Measurements from ENCODE around the gene DCDC1. TPM values are rescaled to one million over a fixed set of nuclear protein-coding genes. Genes with fewer than 3 reads are reported as not detected.

Gene DCDC1
- polyA plus RNA-seq, 3 donors, result 0.03 TPM; not detected in 2

DNA sequence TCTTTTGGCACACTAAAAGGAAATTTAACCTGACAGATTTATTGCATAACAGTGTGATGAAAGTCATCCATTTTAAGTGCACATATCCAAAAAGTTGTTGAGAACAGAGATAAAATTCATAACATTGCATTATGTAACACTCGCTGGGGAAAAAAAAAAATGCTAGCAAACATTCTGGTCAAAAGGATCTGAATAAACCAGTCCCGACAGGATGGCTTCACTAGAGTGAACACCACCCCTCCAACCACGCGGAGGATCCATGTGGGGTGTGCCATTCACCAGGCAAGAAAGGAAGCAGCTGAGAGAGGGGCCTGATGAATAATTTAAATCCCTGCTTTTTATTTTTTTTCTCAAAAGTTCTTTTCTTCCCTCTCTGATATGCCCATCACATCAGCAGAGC is 258.7 kb downstream of the DCDC1 start:
- Histone ChIP-seq H3K4me1 (ENCODE audit: control insufficient read depth in 1 of 2, insufficient read depth in 2 of 2, low read length in 2 of 2) (no peaks in the 10 kb centered on the region), H3K4me3 (replicated peaks in 1 of 3; ENCODE audit: low read depth in 2 of 3, low read length in 3 of 3) (no peak overlapping the region), H3K36me3 (replicated peaks in 1 of 2; ENCODE audit: control insufficient read depth in 1 of 2, insufficient read depth in 2 of 2, low read length in 2 of 2) (no peaks in the 10 kb centered on the region), H3K27ac (ENCODE audit: low read depth in 1 of 2, low read length in 2 of 2) (no peak overlapping the region), H3K4me2 (replicated peaks; ENCODE audit: extremely low read depth, low read length, poor library complexity, severe bottlenecking) (no peak overlapping the region), H3K9me3 (replicated peaks in 1 of 2; ENCODE audit: control insufficient read depth in 1 of 2, insufficient read depth in 1 of 2, low read length in 2 of 2) (no peaks in the 10 kb centered on the region), H3K27me3 (ENCODE audit: control insufficient read depth in 2 of 2, insufficient read depth in 2 of 2, low read length in 2 of 2) (no peaks in the 10 kb centered on the region), H2AFZ (ENCODE audit: insufficient read depth, low read depth, low read length, poor library complexity, severe bottlenecking) (no peak overlapping the region), H4K20me1 (ENCODE audit: insufficient read depth, low read length) (no peaks in the 10 kb centered on the region), H3K9ac (ENCODE audit: insufficient read depth, low read length, poor library complexity, severe bottlenecking) (no peak overlapping the region), H3K79me2 (ENCODE audit: insufficient read depth, low read length) (no peaks in the 10 kb centered on the region)
- WGBS (ENCODE audit: insufficient coverage), result no CpG with 5 or more reads among the region's 4 CpGs
- no peak for TF ChIP-seq CTCF (IDR thresholded peaks at IDR 0.05)
- H3K4me1 Mint-ChIP-seq, result no peaks in the 10 kb centered on the region
- no peaks in the 10 kb centered on the region for H3K36me3 Mint-ChIP-seq
- H3K27me3 Mint-ChIP-seq (ENCODE audit: low read depth in 3 of 3), result peaks cover 0 to 1% (median 0%) of the 10 kb centered on the region in 3 donors
- intact Hi-C loops (cut with micrococcal nuclease), result no loop called here
- no peak overlapping the region for H3K4me3 Mint-ChIP-seq
- DNase-seq, result no peak
- H3K9me3 Mint-ChIP-seq, result peaks cover 0 to 2% (median 0%) of the 10 kb centered on the region in 7 donors
- no peak overlapping the region for H3K27ac Mint-ChIP-seq

DNA sequence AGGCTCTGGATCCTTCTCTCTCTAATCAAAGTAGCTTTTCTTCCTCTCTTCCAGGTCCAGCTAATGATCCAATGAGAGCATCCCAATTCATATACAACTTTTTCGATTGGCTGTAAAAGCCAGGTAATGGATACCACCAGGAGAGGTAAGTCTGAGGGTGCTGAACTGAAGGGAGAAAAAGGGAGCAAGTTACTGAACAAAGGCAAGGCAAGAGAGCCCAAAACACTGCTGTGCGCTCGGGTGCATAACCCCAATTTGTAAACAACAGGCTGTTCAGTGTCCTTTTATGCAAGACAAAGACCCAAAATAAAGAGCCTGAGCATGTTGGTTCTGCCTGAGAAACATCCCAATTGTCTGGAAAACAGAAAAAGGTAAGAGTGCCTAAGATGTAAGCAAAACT is 260.1 kb downstream of the DCDC1 start:
- TF ChIP-seq CTCF (IDR thresholded peaks at IDR 0.05), result no peak
- intact Hi-C loops (cut with micrococcal nuclease), result no loop called here

More for the DNA sequence above, 260.1 kb downstream of the DCDC1 start:
- DNase-seq, result no peak
- Histone ChIP-seq H3K27ac (ENCODE audit: low read depth in 1 of 2, low read length in 2 of 2) (no peak overlapping the region), H3K9me3 (replicated peaks in 1 of 2; ENCODE audit: control insufficient read depth in 1 of 2, insufficient read depth in 1 of 2, low read length in 2 of 2) (no peaks in the 10 kb centered on the region), H3K4me1 (ENCODE audit: control insufficient read depth in 1 of 2, insufficient read depth in 2 of 2, low read length in 2 of 2) (no peaks in the 10 kb centered on the region), H3K4me3 (replicated peaks in 1 of 3; ENCODE audit: low read depth in 2 of 3, low read length in 3 of 3) (no peak overlapping the region), H3K79me2 (ENCODE audit: insufficient read depth, low read length) (no peaks in the 10 kb centered on the region), H3K4me2 (replicated peaks; ENCODE audit: extremely low read depth, low read length, poor library complexity, severe bottlenecking) (no peak overlapping the region), H3K9ac (ENCODE audit: insufficient read depth, low read length, poor library complexity, severe bottlenecking) (no peak overlapping the region), H3K27me3 (ENCODE audit: control insufficient read depth in 2 of 2, insufficient read depth in 2 of 2, low read length in 2 of 2) (no peaks in the 10 kb centered on the region), H3K36me3 (replicated peaks in 1 of 2; ENCODE audit: control insufficient read depth in 1 of 2, insufficient read depth in 2 of 2, low read length in 2 of 2) (no peaks in the 10 kb centered on the region), H4K20me1 (ENCODE audit: insufficient read depth, low read length) (no peaks in the 10 kb centered on the region), H2AFZ (ENCODE audit: insufficient read depth, low read depth, low read length, poor library complexity, severe bottlenecking) (no peak overlapping the region)
- Mint-ChIP-seq H3K36me3 (no peaks in the 10 kb centered on the region), H3K27ac (no peak overlapping the region), H3K9me3 (no peaks in the 10 kb centered on the region), H3K4me3 (no peak overlapping the region), H3K27me3 (ENCODE audit: low read depth in 3 of 3) (peaks cover 0 to 1% (median 0%) of the 10 kb centered on the region in 3 donors), H3K4me1 (no peaks in the 10 kb centered on the region)
- WGBS (ENCODE audit: insufficient coverage), result no CpG with 5 or more reads among the region's 3 CpGs

Measured in CD14-positive monocyte (primary cell).